DMS79 (cell line): ENCODE measurements around the gene MTURN.

ENCODE experiments used
- DNase-seq: peaks from one replicate; lab custom pipeline; 2025; lab: John Stamatoyannopoulos, UW

MTURN gene

GRCh38 chr7:30162622-30163124 lies 27.9 kb downstream of the MTURN start:
- peak; percentile 92 for DNase-seq

GRCh38 chr7:30163231-30163894 lies 28.6 kb downstream of the MTURN start:
- DNase-seq = peak; percentile 24

GRCh38 chr7:30164567-30164966 lies 29.8 kb downstream of the MTURN start:
- DNase-seq = peak; percentile 86

- DNase-seq = no peak
These were observed 30.8 kb downstream of the MTURN start for GRCh38 chr7:30165590-30165989.

- peak; percentile 97 for DNase-seq
These were observed 31.5 kb downstream of the MTURN start for GRCh38 chr7:30166155-30166840.

GRCh38 chr7:30166841-30167235 lies 32.1 kb downstream of the MTURN start:
- DNase-seq = peak; percentile 51

GRCh38 chr7:30167901-30168300 lies 33.1 kb downstream of the MTURN start:
- no peak for DNase-seq

- no peak for DNase-seq
These were observed 34.2 kb downstream of the MTURN start for GRCh38 chr7:30168835-30169573.

- no peak for DNase-seq
These were observed 34.8 kb downstream of the MTURN start for GRCh38 chr7:30169579-30169978.

- no peak for DNase-seq
These were observed 35.9 kb downstream of the MTURN start for GRCh38 chr7:30170476-30171205.

- no peak for DNase-seq
These were observed 37.1 kb downstream of the MTURN start for GRCh38 chr7:30171766-30172447.

GRCh38 chr7:30172451-30172850 lies 37.7 kb downstream of the MTURN start:
- DNase-seq = peak; percentile 26

- peak; percentile 88 for DNase-seq
These were observed 38.5 kb downstream of the MTURN start for GRCh38 chr7:30173058-30173897.

GRCh38 chr7:30175180-30175579 lies 40.4 kb downstream of the MTURN start:
- no peak for DNase-seq

- no peak for DNase-seq
These were observed 40.9 kb downstream of the MTURN start for GRCh38 chr7:30175636-30176147.

- DNase-seq = no peak
These were observed 41.8 kb downstream of the MTURN start for GRCh38 chr7:30176463-30177109.

- no peak for DNase-seq
These were observed 42.4 kb downstream of the MTURN start for GRCh38 chr7:30177186-30177585.

- DNase-seq = no peak
These were observed 43.2 kb downstream of the MTURN start for GRCh38 chr7:30177965-30178364.

- no peak for DNase-seq
These were observed 44.1 kb downstream of the MTURN start for GRCh38 chr7:30178748-30179436.
